CD4-positive, alpha-beta T cell treated with Interferon alpha-2 for 1 hour (primary cell): ENCODE measurements around the gene PTPN7.
A peak's percentile ranks its signal among the peaks of the same experiment; 100 is the strongest.
"Not testable (repeated sequence)": the region's sequence is repeated elsewhere in the genome, so short reads cannot be mapped to it uniquely, and the experiment has no call there.

Experiments used
- DNase-seq, 2 donors: peaks; one replicate each; pipeline ENCODE4 v3.0.0-alpha.2; 2020 to 2022

The PTPN7 gene

GRCh38 chr1:202149566-202149965, 10.8 kb downstream of the PTPN7 start:
- no peak for DNase-seq

GRCh38 chr1:202148391-202148790, 12.0 kb downstream of the PTPN7 start:
- no peak for DNase-seq

DNA sequence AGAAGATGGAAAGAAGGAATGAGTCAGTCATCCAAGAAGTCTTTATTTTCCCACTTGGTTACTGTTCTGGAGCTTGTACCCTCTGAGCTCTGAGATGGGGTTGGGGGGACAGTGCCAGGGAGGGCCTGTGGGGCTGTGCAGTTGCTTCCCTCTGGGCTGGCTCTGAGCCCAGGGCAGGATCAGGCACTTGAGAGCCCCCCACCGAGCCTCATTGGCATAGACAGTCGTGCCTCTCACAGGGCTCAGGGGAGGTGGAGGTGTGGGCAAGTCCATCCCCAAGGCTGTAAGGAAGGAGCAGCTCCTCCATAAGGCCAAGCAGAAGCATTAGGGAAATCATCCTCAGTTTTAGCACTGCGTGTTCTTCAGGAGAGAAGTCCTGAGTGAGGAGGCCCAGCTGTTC, 13.4 kb downstream of the PTPN7 start:
- no peak for DNase-seq

GRCh38 chr1:202146279-202146678, 14.1 kb downstream of the PTPN7 start:
- no peak for DNase-seq

GRCh38 chr1:202145744-202146140, 14.7 kb downstream of the PTPN7 start:
- not testable (repeated sequence) for DNase-seq

DNA sequence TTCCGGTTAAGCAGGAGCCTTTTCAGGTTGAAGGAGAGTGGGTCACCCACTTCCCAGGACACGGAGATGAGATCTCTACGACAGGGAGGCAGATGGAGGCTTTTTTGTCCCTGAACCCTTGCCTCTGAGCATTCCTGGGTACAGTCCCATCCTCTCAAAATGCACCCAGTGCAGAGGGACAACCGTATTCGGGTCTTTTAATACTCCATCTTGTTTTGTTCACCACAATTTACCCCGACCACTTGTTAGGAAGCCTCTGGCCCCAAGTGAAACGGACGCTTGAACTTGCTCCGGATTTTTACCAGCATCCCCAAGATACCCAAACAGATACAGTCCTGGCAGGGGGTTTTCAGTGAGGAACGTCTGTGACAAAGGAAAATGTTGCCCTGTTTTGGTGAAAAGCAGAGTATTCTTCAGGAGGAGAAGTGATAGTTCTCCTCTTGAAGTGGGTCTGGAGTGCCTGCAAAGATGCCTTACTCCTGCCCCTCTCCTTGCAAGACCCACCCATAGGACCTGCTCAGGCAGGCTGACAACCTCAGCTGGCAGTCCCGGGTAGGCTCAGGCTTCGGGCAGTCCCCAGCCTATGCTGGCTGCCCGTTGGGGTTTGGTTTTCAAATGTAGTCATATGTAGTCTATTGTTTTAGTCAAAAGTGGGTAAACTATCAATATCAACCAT, 15.2 kb downstream of the PTPN7 start:
- DNase-seq = peak in 1 of 2 donors; percentile 48

GRCh38 chr1:202144402-202145067, 15.9 kb downstream of the PTPN7 start, which contains the start of gene ARL8A:
ARL8A (minus strand) TSS chr1:202144737; CDS start chr1:202144572, 165 bp downstream.
- DNase-seq = peak; percentile 64 to 74

GRCh38 chr1:202143768-202144401, 16.5 kb downstream of the PTPN7 start:
- peak in 1 of 2 donors; percentile 38 for DNase-seq

DNA sequence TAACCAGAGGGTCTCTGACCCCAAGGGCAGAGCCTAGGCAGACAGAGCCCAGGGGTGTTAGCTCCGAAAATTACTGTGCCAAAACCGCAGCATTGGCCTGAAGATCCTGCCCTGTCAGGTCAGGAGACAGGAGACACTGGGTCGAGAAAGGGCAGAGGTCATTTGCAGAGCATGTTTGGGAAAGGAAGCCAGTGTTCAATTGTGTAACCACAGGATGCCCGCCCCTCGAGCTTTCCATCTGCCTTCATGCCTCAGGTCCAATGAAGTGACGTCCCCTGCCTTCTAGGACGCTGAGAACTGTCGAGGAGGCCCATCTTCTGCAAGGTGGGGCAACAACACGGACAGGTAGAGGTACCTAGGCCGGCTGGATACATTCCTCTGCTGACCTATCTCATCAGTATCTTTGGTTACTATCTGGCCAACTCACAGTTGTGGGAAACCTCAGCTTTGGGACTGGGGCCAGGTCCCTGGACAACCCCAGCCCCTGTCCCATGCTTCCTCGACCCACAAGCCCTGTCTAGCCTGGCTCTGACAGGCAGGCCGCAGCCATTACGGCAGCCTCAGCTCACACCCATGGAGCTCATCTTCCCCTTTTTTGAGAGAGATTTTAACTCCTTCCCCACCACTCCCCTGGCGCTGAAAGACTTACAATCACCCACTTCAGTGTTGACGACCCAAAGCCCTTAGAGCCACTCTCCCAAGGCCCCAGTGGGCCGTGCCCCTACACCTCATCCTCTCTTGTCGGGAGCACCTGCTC, 17.2 kb downstream of the PTPN7 start:
- DNase-seq = peak; percentile 37 to 40

DNA sequence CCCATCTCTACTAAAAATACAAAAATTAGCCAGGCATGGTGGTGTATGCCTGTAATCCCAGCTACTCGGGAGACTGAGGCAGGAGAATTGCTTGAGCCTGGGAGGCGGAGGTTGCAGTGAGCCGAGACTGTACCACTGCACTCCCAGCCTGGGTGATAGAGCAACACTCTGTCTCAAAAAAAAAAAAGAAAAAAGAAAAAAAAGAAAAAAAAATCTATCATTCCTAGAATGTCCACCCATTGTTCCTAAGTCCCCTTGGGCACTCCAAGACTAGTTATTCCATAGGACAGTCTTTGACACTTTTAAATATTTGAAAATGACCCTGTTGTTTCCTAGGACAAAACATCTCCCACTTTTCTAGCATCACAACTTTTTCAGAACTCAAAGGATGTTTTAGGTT, 18.9 kb downstream of the PTPN7 start:
- DNase-seq = not testable (repeated sequence)

DNA sequence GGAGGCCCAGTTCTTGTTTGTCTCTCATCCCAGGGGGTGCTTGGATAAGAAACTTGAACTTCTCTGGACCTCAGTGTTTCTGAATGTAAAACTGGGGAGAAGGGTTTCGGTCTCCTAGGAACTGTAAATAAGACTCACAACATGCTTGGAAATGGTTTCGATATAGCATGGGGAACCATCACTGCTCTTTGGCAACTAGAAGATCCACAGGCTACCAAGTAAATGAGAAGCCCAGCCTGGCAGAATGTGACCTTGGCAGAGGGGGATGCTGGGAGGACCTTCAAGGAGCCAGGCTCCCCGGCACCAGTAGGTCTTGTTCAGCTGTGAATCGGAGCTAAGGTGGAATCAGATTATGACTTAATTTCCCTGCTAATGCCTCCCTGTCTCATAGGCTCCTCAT, 19.6 kb downstream of the PTPN7 start:
- DNase-seq = no peak

- DNase-seq = peak; percentile 42 to 69
Measured at GRCh38 chr1:202135221-202135721, 25.1 kb downstream of the PTPN7 start.

- no peak for DNase-seq
Measured at GRCh38 chr1:202134645-202135172, 25.7 kb downstream of the PTPN7 start.

GRCh38 chr1:202133989-202134388, 26.4 kb downstream of the PTPN7 start:
- DNase-seq = no peak

DNA sequence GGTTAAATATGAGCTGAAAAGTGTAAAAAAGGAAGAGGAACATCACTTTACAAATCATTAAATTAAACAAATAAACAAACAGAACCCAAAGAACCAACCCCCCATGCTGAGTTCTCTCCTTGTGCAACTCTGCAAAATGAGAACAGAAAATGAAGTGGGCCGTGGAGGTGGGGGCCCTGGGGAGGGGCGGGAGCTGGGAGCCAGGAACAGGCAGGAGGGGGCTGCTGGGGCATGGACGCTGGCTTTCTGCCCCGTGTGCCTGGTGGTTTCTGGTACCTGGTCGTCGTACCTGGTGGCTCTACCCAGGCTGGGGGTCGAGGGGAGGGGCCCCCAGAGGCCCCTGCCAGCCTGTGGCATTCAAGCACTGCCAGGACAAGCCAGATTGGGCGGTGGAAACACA, 26.9 kb downstream of the PTPN7 start:
- DNase-seq = no peak

- DNase-seq = no peak
Measured at GRCh38 chr1:202133001-202133400, 27.4 kb downstream of the PTPN7 start.

DNA sequence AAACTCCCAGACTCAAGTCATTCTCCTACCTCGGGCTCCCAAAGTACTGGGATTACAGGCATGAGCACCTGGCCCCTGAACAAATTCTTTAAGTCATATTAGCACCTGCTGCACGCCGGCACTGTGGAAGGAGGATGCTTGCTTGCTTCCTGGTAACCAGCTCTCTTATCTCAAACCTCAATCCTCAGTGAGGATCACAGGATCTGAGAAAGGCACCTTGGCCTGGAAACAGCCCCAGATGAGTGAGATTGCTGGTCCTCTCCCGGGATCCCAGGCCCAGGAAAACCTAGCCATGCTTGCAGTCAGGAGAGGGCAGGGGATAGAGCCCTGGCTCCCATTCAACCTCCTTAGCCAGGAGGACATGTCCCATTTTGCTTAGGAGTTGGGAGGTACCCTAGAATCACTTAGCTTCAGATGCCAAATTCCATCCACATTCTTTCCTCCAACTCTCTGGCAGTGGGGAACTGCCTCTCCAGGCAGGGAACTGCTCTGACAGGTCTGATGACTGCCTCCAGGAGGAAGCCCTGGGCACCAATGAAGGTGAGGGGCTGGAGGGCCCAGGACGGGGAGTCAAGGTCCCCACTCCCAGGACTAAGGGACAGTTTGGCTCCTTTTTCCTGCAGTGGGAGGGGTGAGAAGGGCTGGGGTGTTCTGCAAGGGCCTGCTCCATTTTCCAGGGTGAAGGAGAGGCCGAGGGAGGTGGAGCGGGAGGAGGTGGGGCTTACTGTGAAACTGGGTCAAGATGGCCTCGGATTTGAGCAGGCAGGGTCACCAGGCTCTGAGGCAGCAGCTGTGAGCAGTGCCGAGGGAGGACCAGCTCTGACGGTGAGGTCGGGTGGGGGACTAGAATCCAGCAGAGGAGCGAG, 28.2 kb downstream of the PTPN7 start:
- no peak for DNase-seq

DNA sequence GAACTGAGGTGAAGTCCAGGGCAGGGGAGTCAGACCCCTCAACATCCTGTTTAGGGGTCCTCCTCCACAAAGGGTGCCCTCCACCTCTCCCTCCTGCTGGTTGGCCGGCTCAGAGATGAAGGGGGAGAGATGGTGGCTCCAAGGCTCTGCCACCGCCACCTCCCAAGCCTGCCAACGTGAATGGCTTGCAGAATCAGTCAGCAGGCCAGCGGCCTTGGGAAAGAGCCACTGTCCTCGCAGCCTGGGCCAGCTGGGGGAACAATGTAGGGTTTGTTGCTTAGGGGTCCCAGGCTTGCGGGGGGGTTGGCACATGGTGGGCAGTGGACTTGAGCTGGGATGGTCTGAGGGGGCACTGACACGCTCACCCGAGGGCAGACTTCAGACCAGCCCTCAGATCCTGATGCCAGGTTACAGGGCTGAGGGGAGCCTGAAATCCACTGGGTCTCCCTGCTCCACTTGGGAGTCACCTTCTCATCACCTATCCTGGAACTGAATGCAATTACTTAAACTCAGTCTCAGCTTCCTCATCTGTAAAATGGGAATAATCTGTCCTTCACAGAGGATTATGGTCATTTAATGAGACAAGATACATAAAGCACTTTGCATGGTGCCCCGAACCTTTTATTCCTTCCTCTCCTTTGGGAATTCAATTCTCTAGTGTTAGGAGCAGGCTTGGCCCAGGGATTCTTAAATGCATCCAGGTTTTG, 29.4 kb downstream of the PTPN7 start:
- no peak for DNase-seq

- no peak for DNase-seq
Measured at GRCh38 chr1:202130297-202130721, 30.1 kb downstream of the PTPN7 start.

GRCh38 chr1:202129453-202130296, 30.7 kb downstream of the PTPN7 start:
- DNase-seq = no peak
